IPS-NIHi7 (cell line): ENCODE data around the gene NPAS3.

Source experiments
- DNase-seq: peaks from one replicate; pipeline ENCODE4 v3.0.0; 2012; ENCODE audit warnings: mixed read lengths; ENCODE audit errors: extremely low spot score

NPAS3 gene

DNA sequence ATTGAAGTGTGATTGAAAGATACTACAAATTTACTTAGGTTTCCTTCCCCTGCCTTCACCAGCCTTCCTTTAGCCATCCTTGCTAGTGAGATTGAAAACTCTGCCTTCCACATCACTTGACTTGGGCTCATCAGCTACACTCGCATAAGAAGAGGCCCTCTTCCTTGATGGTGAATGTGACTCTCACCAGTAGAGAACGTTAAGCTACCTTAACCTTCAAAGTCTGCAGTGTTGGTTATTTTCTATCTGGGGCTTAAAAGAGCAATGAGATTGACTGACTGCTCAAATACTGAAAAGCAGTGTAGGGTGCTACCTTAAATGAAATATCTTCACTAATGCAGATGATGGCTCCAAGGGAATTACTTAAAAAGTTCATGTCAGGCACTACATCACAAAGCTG is 740.3 kb downstream of the NPAS3 start:
- no peak for DNase-seq

DNA sequence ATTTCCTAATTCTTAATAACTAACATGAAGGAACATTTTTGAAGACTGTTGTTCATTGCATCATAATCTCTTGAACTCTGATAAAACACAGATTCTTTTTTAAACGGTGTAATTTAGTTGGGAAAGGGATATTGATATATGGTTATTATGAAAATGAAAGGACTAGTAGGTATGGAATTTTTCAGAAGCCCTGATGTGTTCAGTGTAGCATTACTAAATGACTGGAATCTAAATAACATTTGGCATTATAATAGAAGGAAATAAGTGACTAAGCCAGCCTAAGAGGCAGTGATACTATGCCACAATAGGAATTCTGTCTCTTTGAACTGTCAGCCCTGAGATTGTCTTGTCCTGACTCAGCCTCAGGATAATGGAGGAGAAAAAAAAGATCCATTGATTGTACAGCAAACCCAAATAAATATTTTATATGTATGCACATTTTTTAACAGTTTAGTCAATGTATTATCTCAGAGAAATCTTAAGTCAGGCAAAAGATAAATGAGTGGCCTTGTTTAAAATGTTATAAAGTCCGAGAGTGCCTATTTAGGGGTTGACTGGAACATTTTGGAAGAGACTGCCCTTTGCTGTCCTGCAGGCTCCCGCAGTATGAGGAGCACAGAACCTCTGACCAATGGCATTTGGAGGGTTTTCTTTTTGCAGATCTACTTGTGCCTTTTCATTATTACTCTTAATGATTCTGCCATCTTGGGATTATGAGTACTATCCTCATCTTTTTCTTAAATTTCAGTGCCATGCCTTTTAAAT is 741.0 kb downstream of the NPAS3 start:
- DNase-seq, result no peak

DNA sequence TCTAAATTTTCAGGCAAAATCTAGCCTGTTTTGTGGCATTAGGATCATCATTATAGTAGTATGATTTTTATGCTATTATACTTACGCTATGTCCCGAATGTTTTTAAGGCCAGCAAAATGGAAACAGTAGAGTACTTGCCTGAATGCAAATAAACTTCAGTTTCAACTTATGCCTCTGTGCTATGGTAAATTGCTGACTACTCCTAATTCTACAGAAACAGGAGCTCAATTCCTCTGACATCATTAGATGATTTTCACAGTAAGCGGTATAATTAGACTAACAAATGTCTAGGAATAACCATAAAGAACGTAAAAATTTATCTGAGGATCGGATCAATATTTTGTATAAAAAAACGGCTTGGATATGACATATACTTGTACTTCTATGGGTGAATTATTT is 742.2 kb downstream of the NPAS3 start:
- DNase-seq, result no peak

DNA sequence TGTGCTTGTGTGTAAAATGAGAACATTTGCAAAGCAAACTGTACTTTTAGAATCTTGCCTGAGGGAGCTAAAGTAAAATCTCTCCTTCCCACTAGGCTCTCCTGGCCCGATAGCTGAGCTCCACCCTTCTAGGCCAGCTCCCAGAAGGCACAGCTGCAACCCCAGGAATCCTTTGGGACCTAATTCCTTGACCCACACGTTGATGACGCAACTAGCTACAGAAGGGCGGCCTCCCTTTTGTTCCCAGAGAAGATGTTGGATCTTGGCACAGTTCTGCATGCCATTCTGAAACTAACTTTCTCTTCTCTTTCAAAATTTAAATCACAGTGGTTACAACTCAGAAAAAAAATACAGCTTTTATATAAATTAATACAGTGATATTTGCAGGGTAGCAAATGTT is 744.1 kb downstream of the NPAS3 start:
- no peak for DNase-seq

DNA sequence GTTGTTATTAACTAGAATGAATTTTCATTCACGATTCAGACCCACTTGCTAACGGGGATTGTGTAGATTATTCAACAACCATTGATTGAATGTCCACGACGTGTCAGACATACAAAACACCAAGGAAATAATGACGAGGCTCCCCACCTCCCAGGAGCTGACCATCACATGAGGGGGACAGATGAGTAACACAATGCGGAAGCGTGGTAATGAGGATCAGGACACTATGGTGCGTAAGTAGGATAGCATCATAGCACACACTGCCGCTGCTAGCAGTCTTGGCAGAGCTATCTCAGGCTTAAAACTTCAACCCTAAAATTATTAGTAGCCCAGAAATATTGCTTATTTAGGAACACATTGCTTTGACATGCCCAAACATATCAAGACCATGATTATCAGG is 746.3 kb downstream of the NPAS3 start:
- no peak for DNase-seq

DNA sequence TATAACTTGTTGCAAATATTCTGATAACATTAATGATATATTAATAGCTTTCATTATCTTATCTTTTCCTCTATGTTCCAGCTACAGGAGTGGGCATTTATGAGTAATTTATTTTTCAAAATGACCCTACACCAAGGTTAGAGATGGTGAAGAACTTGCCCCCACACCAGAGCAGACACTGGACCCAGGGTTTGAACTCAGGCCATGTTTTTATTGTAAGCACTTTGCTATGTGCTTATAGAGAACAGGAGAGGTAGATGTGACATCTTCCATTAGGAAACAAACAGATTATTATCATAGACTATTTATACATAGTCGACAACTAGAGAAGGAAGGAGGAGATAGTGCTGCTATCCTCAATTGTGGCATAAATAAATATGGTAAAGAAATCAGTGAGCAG is 747.0 kb downstream of the NPAS3 start:
- DNase-seq, result no peak

DNA sequence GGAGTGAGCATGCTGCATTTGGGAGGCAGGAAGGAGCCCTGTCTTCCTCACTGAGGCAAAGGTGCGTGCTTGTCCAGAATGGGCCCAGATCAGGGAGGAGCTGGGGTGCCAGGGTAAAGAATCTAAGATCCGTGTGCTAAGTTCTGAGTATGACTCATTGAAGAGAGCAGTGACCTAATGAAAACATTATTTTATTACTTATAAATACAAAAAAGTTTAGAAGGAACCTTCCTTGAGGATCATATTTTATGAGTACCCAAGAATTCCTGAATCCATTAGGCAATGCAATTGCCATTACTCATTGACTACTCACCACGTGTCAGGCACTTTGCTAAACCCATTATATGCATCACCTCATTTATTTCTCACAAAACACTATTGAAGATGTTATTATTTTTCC is 747.5 kb downstream of the NPAS3 start:
- no peak for DNase-seq

DNA sequence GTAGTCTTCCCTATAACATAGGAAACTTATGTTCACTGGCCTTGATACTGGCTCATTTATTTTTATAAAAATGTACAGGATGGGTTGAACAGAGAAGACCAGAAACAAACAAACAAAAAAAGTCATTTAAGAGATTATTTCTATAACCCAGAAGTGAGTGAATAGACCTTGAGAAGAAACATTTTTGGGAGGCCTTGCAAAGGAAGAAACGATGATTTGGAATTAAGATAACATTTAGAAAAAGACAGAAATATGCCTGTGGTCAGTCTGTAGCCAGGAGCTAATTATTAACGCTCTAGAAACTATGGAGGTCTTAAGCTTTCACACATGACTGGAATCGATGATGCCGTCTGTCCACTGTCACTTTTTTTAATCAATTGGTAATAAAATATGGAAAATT is 748.2 kb downstream of the NPAS3 start:
- DNase-seq, result no peak

DNA sequence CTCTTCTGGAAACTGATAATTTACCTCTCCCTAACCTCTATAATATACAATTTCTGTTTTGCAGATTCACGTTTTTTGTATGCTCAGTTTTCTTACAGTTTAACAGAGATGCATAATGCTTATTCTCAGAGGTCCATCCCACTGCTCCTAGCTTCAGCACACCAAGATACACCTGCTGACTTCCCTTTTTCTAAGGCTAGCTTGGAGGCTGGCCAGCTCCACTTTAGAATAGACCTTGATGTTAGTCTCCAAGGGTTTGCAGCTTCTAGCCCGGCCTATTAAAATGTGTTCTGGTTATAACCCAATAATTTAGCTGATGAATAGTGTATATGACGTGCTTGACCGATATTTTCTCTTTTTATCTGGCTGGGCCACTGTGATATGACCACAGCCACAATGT is 751.0 kb downstream of the NPAS3 start:
- no peak for DNase-seq

DNA sequence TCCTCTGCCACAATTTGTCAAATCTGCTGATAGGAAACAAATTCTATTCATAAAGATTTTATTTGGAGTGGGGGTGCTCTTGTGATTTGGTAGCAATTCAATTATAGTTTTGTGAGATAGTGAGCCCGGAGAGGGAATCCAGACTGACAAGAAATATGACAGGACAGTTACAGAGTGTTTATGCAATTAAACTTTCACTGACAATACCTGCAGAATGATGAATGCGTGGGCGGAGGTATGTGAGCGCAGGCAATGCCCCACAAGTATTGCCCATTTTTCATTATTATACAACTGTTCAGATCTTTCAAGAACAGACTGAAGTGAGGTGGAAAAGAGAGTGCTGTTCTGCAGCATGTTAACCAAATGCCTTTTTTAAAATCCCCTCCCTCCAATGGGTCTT is 753.2 kb downstream of the NPAS3 start:
- DNase-seq, result no peak

DNA sequence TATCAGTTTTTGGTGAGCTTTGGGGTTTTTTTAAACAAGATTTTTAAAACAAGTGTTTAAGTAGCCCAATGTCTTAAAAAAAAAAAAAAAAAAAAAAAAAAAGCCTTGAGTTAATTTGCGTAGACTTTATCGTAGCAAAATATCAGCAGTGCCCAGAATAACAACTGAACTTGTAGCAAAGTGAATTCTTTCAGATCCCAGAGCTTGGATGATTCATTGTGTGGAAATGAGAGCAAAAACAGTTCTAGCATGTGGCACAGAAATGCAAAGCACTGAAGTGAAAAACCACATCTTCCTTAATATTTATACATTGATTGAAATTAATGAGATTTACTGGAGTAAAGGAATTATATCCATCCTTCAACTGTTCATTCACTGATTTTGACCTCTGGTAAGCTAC is 754.1 kb downstream of the NPAS3 start:
- DNase-seq, result no peak

DNA sequence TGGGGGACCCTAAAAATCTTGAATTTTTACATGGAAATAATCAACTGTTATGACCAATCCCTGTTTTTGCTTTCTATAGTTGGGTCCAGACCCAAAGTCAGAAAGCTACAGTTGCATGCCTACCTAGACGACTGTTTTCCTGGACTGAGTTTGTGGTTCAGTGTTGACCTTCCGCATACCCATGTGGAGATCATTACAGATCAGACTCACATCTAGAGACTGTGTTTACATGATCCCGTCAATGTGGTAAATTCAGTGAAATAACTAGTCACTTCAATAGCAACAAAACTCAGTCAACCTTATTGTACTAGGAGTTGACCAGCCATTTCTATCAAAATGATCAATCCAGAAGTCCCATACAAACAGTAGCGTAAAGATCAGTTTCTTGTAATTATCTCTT is 754.6 kb downstream of the NPAS3 start:
- no peak for DNase-seq

DNA sequence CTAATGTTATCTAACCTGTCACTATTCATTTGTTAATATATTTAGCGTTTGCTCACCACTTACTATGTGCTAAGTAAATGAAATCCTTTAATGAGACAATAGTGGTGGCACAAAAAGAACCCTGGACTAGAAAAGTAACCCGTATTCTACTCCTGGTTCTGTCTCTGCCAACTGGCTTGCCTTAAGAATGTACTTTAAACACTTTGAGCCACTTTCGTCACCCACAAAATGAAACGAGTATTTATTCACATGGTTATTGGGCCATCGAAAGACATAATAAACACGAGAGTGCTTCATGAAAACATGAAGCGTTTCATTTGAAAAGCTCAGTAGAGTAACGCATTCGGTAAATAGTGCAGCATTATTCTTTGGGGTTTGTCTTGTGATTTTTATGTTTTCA is 757.5 kb downstream of the NPAS3 start:
- no peak for DNase-seq

DNA sequence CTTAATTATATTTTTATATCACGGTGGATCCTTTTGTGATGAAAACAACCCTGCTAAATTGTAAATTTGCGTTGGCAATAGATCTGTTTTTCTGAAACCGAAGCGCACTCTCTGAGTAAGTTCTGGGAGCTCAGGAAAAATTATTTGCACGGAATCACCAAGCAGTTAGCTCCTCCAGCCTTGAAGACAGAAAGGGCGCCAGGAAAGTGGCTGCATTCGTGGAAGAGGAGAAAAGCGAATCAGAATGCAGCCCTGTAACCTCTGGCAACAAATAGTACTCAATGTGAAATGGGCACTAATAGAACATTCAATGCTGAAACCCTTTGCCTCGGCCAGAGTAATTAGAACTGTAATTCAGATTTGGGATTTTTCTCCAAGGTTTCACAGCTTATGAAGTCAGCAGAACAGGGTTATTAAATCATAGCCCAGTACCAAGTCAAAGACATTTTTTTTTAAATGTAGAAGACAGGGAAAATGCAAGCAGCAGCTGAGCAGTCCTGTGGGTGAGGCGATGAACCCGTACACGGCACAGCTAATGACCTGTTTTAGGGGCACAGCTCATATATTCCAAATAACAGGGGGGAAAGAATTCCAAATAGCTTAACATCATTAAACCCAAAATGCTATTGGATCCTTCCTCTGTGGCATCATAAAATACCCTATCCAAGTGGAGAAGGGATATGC is 760.8 kb downstream of the NPAS3 start:
- DNase-seq, result no peak

DNA sequence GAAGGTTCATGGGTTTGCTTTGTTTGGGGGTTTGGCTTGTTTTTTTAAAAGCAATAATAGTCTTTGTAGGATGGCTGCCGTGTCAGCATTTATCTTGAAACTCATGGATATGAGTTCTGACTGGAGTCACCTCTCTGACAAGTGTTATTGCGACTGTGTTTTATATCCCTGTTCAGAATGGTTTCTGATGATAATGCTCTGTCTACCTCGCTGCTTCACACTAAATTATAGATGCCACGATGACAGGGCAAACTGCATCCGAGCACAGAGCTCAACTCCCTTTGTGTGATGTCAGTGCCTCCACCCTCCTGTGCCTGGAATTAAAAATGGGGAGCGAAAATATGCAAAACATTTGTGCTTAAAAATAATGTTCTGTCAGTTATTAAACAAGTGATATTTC is 761.4 kb downstream of the NPAS3 start:
- DNase-seq, result no peak

DNA sequence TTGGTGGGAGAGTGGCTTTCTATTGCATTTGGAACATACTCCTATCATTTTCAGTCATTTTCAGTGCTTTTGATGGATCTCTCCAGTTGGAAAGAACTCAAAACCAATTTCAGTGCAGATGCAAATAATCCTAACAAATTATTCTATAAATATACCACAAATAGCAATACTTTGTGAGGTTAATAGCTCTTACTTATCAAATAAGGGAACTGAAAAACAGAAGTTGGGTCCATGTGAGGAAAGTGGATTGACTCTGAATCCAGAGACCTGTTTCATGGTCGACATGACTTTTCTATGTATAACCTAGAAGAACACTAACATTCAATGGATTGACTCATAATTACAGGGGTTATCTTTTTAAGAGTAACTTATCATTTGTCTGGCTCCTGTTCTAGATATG is 763.6 kb downstream of the NPAS3 start:
- no peak for DNase-seq

DNA sequence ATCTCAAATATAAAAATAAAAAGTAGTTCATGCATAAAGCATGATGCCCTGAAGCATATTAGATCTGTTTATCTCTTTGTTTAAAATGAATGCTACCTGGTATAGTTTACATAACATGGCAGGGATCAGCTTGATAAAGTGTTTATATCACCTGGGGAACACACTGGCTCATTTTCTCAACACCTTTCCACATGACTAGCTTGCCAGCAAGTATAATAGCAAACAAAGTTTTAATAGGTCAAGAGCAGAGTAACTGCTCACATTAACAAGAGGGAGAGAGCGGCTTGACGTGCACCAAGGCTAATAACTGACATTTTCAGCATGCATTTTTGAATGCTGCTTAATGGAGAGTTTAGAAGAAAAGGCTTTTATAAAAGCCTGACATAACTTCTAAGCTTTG is 765.8 kb downstream of the NPAS3 start:
- no peak for DNase-seq

DNA sequence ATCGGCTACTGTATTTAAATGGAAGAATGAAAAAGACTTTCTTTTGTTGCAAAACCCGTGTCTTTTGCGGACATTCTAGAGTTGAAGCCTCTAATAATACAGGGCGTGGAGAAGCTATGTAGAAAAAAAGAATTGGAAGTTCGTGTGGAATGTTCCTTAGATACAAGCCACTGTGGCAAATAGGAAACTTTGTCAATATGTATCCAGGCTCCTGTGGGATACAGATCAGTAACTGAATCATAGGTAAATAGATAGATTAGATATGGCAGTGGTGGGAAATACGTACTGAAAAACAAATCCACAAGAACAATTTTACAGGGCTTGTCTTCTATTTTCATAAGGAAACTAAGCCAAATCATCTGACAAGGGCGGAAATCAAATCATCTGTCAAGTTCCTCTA is 766.8 kb downstream of the NPAS3 start:
- no peak for DNase-seq

DNA sequence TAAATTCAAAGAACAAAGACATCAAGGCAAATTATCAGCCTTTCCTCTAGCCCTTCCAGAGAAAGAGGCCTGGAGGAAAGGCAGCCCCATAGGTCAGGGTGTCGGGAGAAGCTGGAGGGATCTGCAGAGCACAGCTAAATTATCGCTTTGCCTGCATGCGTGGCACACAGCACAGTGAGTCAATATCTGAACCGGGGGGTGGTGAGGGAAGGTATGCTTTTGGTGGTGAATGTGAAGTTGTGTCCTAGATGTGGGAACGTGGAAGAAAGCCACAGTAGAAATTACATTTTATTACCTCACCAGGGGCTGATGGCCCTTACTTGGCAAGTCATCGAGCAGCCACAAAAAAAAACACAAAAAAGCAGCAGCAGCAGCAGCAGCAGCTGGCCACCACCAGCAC is 769.0 kb downstream of the NPAS3 start:
- no peak for DNase-seq

DNA sequence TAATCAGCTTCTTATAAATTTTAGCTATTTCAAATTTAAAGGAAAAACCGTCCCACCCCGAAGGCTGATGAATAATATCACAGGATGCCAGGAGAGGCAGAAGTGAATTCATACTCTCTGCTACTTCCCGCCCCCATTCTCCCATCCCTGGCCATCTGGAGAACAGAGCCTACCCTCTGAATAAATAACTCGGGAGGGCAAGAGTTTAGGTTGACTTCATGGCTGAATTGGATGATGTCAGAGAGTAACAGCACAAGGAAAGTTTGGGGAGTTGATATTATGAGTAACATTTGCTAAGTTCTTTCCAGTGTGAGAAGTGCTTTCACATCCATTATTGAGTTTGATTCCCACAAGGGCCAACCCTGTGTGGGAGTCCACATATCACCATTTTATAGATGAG is 770.6 kb downstream of the NPAS3 start:
- DNase-seq, result no peak

DNA sequence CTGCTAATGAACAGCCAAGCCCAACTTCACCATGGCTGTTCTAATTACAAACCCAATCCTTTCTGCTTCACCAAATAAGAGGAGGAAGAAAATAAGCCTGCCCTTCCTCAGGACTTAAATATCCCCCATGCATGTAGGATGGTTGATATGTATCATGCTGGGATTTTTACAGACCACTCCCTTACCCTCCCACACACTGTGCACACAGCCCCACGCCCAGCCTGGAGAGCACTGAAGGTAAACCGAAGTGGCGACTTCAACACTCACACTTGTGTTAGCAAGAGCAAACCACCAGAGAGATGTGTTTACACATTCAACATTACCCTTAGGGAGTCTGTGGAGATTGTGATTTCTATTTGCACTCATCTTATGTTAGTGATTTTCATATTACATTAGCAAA is 771.0 kb downstream of the NPAS3 start:
- no peak for DNase-seq

DNA sequence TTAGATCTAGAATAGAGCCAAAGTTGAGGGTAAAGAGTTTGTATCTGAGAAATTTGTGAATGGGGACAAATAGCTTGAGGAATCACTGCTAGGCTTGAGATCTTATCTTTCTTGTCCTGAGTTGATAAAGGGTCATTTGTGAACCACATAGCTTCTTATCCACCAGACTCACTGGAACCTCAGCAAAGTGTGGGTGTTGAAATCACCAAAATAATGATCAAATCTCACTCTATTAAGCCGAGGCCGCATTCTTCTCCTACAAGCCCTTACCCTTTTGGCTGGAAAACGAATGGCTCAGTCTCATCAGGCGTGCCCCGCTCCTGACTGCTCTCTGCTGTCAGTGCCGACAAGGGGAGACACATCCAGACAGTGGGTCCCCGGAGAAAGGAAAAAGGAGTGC is 771.6 kb downstream of the NPAS3 start:
- no peak for DNase-seq

DNA sequence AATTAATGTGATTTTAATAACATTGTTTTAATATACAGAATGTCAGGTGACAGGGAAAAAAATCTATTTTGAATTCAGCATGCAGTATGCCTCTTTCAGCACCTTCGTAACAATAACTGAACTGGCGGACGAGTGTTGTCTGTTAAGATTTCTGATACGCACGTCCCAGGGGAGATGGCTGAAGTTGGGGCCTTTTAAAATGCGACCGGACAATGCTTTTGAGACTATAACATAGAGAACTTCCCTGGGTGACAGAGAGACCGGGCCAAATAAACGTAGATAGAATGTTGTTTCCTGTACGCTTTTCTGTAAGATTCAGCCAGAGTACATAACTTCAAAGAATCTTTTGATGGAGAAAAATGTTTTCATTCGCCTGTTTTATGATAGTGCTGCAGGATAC is 772.5 kb downstream of the NPAS3 start:
- no peak for DNase-seq

DNA sequence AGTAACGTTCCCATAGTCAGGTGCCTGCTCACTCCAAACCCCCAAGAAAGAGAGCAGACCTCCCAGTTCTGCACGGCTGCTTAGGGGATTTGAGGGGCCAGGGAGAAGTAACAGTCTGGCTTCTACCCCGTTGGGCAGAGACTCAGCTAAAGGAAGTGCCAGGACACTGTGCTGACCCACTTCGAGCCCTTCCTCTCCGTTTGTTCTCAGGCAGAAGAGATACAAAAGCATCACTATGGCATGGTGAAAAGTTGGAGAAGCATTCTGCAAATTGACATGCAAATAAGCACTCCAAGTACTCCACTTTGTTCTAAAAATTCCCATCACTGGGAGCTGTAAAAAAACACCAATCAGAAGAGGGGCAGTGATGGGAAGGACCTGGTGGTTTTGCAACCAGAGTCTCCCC is 773.1 kb downstream of the NPAS3 start:
- DNase-seq, result no peak
